Measurements from ENCODE around the gene VOPP1. TPM values are rescaled to one million over a fixed set of nuclear protein-coding genes. Genes with fewer than 3 reads are reported as not detected.

VOPP1 gene
- total and polyA plus RNA-seq, 2 of the 13 experiments (the other 11 are each of a cell fraction or from before 2014, with no cell fraction given), result 21.8 to 55.3 TPM

DNA sequence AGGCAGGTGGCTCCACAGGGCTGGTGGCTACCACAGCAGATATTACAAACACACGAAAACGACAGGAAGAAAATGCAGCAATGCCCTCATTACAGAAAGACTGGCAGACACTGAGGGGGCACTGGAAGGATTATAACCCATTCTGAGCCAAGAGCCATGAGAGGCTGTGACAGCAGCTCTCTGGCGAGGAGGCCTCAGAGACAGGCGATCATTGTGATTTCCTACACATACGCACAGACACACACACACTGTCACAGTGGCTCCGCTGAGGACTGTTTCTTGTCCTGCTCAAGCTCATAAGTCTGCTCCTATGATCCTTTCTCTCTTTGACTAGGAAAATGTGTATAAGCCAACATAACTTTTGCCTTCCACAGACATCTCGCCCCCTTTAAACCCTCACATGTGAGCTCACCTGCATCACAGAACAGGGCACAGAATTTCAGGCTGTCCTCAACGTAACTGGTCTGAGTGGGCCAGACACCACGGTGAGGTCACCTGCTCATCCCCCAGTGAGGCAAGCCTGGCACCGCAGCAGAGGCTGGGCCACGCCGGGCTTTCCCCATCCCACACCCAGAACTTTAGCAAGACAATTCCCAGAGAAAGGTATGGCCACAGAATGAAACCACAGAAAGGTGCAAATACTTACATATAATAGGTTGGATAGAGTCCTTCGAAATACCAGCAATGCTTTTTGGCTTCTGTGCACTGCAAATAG, 51.7 kb downstream of the VOPP1 start (continued):
- TF ChIP-seq, protein P1, sequence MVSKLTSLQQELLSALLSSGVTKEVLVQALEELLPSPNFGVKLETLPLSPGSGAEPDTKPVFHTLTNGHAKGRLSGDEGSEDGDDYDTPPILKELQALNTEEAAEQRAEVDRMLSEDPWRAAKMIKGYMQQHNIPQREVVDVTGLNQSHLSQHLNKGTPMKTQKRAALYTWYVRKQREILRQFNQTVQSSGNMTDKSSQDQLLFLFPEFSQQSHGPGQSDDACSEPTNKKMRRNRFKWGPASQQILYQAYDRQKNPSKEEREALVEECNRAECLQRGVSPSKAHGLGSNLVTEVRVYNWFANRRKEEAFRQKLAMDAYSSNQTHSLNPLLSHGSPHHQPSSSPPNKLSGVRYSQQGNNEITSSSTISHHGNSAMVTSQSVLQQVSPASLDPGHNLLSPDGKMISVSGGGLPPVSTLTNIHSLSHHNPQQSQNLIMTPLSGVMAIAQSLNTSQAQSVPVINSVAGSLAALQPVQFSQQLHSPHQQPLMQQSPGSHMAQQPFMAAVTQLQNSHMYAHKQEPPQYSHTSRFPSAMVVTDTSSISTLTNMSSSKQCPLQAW (CRISPR knock-in tag; IDR thresholded peaks at IDR 0.05), result no peak
- TF ChIP-seq EED (CRISPR knock-in tag; IDR thresholded peaks at IDR 0.05), result no peak
- no peak for TF ChIP-seq RNF2 (conservative IDR thresholded peaks at IDR 0.05; ENCODE audit: low read depth)
- TF ChIP-seq ISX (CRISPR knock-in tag; conservative IDR thresholded peaks at IDR 0.05), result no peak

DNA sequence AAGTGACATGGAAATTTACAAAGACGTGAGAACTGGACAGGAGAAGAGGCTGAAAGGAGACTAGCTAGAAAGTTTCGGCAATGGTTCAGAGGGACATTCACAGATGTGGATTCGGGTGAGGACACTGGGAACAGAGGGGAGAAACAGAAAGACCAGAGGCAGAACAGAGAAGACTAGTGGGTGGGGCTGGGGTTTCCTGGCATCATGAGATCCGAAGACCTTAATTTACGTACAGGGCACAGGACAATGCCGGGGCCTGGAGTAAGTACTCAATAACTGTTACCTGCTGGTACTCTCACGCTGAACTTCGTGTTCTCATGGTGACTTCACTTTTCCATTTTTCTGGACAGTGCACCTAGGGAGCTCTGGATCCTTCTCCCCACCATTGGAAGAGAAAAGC, 53.5 kb downstream of the VOPP1 start:
- H2AFZ ChIP-seq (ENCODE audit: low read length), result no peak overlapping the region
- in situ Hi-C loops (cut with HindIII; ENCODE audit: extremely low pct_ligation_motif_present, low pct_unique_long_range_greater_than_20kb) (no loop called here), intact Hi-C loops (cut with micrococcal nuclease; ENCODE audit: unreplicated experiment) (no loop called here)
- no peak overlapping the region for H3K4me3 ChIP-seq (replicated peaks in 1 of 3; ENCODE audit: insufficient read depth in 1 of 3, low read depth in 2 of 3, low read length in 3 of 3)
- TSS peak; percentile 32 for BruUV-seq (replicated peaks)
- H3K4me2 ChIP-seq (ENCODE audit: low read depth, low read length), result no peak overlapping the region
- no peaks in the 10 kb centered on the region for H4K20me1 ChIP-seq (ENCODE audit: insufficient read depth, low read length)
- CTCF ChIA-PET (ENCODE audit: low intra/inter-chr PET ratio, low total read pairs), result no interaction called here
- peaks cover 8% of the 10 kb centered on the region for H3K79me2 ChIP-seq (ENCODE audit: insufficient read depth, low read length)
- DNase-seq (ENCODE audit: low spot score), result no peak
- 98% methylated on average over 8 of the region's 8 CpGs for WGBS (ENCODE audit: low lambda C conversion rate)
- no peak overlapping the region for H3K27ac ChIP-seq (ENCODE audit: extremely low read length, insufficient read depth, low read length)
- FAIRE-seq, result no peak
- H3K27me3 ChIP-seq (ENCODE audit: control insufficient read depth in 1 of 2, insufficient read depth in 2 of 2, low read length in 2 of 2), result no peaks in the 10 kb centered on the region
- ATAC-seq, result no peak
- H3K9ac ChIP-seq (ENCODE audit: insufficient read depth, low read depth, low read length), result no peak overlapping the region
- POLR2A ChIA-PET, result interaction anchor here (0.9 kb wide), 1 partner anchor 8 kb away, joined by 4 read pairs; no protein-coding TSS in a partner anchor
- TF ChIP-seq ZNF713 (CRISPR knock-in tag; IDR thresholded peaks at IDR 0.05) (no peak), ZMYM2 (CRISPR knock-in tag; IDR thresholded peaks at IDR 0.05) (no peak), ZNF878 (CRISPR knock-in tag; IDR thresholded peaks at IDR 0.05) (no peak), SALL2 (CRISPR knock-in tag; IDR thresholded peaks at IDR 0.05) (no peak), POLR2AphosphoS2 (IDR thresholded peaks at IDR 0.05; ENCODE audit: low read depth, low read length) (no peak), ZNF577 (CRISPR knock-in tag; IDR thresholded peaks at IDR 0.05; ENCODE audit: borderline replicate concordance, low read depth) (no peak), ZFP62 (CRISPR knock-in tag; IDR thresholded peaks at IDR 0.05) (no peak)
- no peaks in the 10 kb centered on the region for H3K4me1 ChIP-seq (ENCODE audit: insufficient read depth, low read length)
- H3K9me3 ChIP-seq (ENCODE audit: low read length), result no peaks in the 10 kb centered on the region
- H3K36me3 ChIP-seq (replicated peaks in 1 of 2; ENCODE audit: control insufficient read depth in 1 of 2, insufficient read depth in 2 of 2, low read length in 2 of 2), result peaks cover 13 to 44% of the 10 kb centered on the region in 2 experiments

All from HepG2 (cell line).